HepG2 (cell line): ENCODE results near the gene CLIP2. TPM values are rescaled to one million over a fixed set of nuclear protein-coding genes. Genes with fewer than 3 reads are reported as not detected.

Experiments
- ATAC-seq: fragments of 200-7000 bp; cut with Tn5 transposase; 3 replicates; pipeline ENCODE4 v1.9.1; 2020; ENCODE audit warnings: mild to moderate bottlenecking, moderate library complexity
- BruUV-seq: library from RNA; stranded (reverse); fragments of 400-500 nt; replicated peaks from 2 replicates; lab custom pipeline; 2021; lab: Mats Ljungman, UMichigan
- CTCF ChIA-PET: fragments of 300-600 bp; formaldehyde crosslinking; extraction: SDS; loops from one replicate; lab custom pipeline; 2021; ENCODE audit warnings: low total read pairs, inconsistent platforms, low intra/inter-chr PET ratio; lab: Yijun Ruan, JAX
- POLR2A ChIA-PET: fragments of 350-600 bp; sonication (Branson Sonifier 250); formaldehyde crosslinking; loops from one replicate; lab custom pipeline; 2020; ENCODE audit warnings: antibody characterized with exemption, inconsistent platforms; lab: Yijun Ruan, JAX
- DNase-seq: peaks from one replicate; pipeline ENCODE4 v3.0.0-alpha.2; 2015; ENCODE audit warnings: low spot score
- FAIRE-seq: peaks from 3 replicates; lab custom pipeline; 2011; peaks lifted over from hg19 to GRCh38; lab: Jason Lieb, UNC
- H2AFZ ChIP-seq: one replicate; pipeline ENCODE4 v1.6.1; 2011; ENCODE audit warnings: low read length, inconsistent platforms
- H3K27ac ChIP-seq: fragments of 300-600 bp; 3 replicates; pipeline ENCODE4 v1.8.0; 2011; ENCODE audit warnings: mixed run types, mild to moderate bottlenecking, mixed read lengths, low read length, inconsistent platforms; ENCODE audit not compliant: insufficient read depth; ENCODE audit errors: extremely low read length
- H3K27me3 ChIP-seq, 2 experiments: fragments of 200-600 bp in 1 of 2; 2 replicates in 1 of 2; 3 replicates in 1 of 2; pipeline versions ENCODE4 v1.6.0 to v1.8.0; 2011; ENCODE audit warnings: low read length in 2 of 2, mild to moderate bottlenecking in 2 of 2, moderate library complexity in 2 of 2, inconsistent platforms in 1 of 2; ENCODE audit not compliant: insufficient read depth in 2 of 2, control insufficient read depth in 1 of 2
- H3K36me3 ChIP-seq, 2 experiments: fragments of 200-600 bp in 1 of 2; replicated peaks in 1 of 2; 2 replicates in 1 of 2; 3 replicates in 1 of 2; pipeline versions ENCODE4 v1.5.1 to v1.8.0; 2011; ENCODE audit warnings: low read length in 2 of 2, inconsistent platforms in 1 of 2; ENCODE audit not compliant: insufficient read depth in 2 of 2, control insufficient read depth in 1 of 2
- H3K4me1 ChIP-seq: 2 replicates; pipeline ENCODE4 v1.5.1; 2012; ENCODE audit warnings: low read length, inconsistent platforms; ENCODE audit not compliant: insufficient read depth
- H3K4me2 ChIP-seq: 2 replicates; pipeline ENCODE4 v1.6.0; 2011; ENCODE audit warnings: low read depth, low read length, inconsistent platforms
- H3K4me3 ChIP-seq, 3 experiments: fragments of 200-600 bp in 1 of 3; sonication (generic), shearing (Covaris generic) in 1 of 3; replicated peaks in 1 of 3; 2 replicates each; pipeline ENCODE4 v1.5.1; 2011 to 2016; ENCODE audit warnings: low read length in 3 of 3, inconsistent platforms in 2 of 3, low read depth in 2 of 3, mild to moderate bottlenecking in 2 of 3, control low read depth in 1 of 3, mixed read lengths in 1 of 3; ENCODE audit not compliant: insufficient read depth in 1 of 3
- H3K79me2 ChIP-seq: one replicate; pipeline ENCODE4 v1.6.1; 2011; ENCODE audit warnings: low read length, inconsistent platforms; ENCODE audit not compliant: insufficient read depth
- H3K9ac ChIP-seq: 2 replicates; pipeline ENCODE4 v1.6.0; 2011; ENCODE audit warnings: mild to moderate bottlenecking, low read depth, low read length, inconsistent platforms; ENCODE audit not compliant: insufficient read depth
- H3K9me3 ChIP-seq: 2 replicates; pipeline ENCODE4 v1.5.1; 2012; ENCODE audit warnings: mild to moderate bottlenecking, low read length
- H4K20me1 ChIP-seq: 2 replicates; pipeline ENCODE4 v1.6.0; 2011; ENCODE audit warnings: inconsistent platforms, mild to moderate bottlenecking, low read length, moderate library complexity; ENCODE audit not compliant: insufficient read depth
- FUBP1 ChIP-seq: sonication (generic); formaldehyde crosslinking; IDR thresholded peaks from 2 replicates; pipeline ENCODE4 v1.5.1; 2020; ENCODE audit warnings: missing genetic modification reagents, mild to moderate bottlenecking, borderline replicate concordance
- GABPA ChIP-seq, 2 experiments: IDR thresholded peaks; 2 replicates each; pipeline ENCODE4 v1.6.1; 2011 to 2016; ENCODE audit warnings: low read depth in 2 of 2, low read length in 1 of 2, missing biosample characterization in 1 of 2, missing genetic modification characterization in 1 of 2
- JDP2 ChIP-seq: sonication (generic); formaldehyde crosslinking; IDR thresholded peaks from 2 replicates; pipeline ENCODE4 v1.8.1; 2022; ENCODE audit warnings: missing genetic modification reagents, borderline replicate concordance
- KDM2A ChIP-seq: sonication (generic); formaldehyde crosslinking; IDR thresholded peaks from 2 replicates; pipeline ENCODE4 v1.4.0; 2020; ENCODE audit warnings: low read depth, missing genetic modification reagents, borderline replicate concordance
- KLF6 ChIP-seq: IDR thresholded peaks from 2 replicates; pipeline ENCODE4 v1.8.0; 2016; ENCODE audit warnings: missing biosample characterization, missing genetic modification reagents
- MED13 ChIP-seq: sonication (generic); formaldehyde crosslinking; IDR thresholded peaks from 2 replicates; pipeline ENCODE4 v1.5.0; 2020; ENCODE audit warnings: missing genetic modification reagents
- NFIC ChIP-seq: IDR thresholded peaks from 2 replicates; pipeline ENCODE4 v1.6.1; 2012; ENCODE audit warnings: mild to moderate bottlenecking, low read length, inconsistent platforms
- PCBP1 ChIP-seq: fragments of 200-400 bp; formaldehyde crosslinking; IDR thresholded peaks from 2 replicates; pipeline ENCODE4 v1.6.1; 2017; ENCODE audit warnings: mild to moderate bottlenecking, low read depth, low read length, borderline replicate concordance
- POLR2G ChIP-seq: fragments of 200-400 bp; formaldehyde crosslinking; IDR thresholded peaks from 2 replicates; pipeline ENCODE4 v1.6.1; 2018; ENCODE audit warnings: mild to moderate bottlenecking, low read depth, low read length, moderate library complexity
- RBM22 ChIP-seq: fragments of 200-400 bp; formaldehyde crosslinking; optimal IDR thresholded peaks from 2 replicates; pipeline ENCODE3; 2017; ENCODE audit warnings: mild to moderate bottlenecking, low read length, moderate library complexity
- SOX5 ChIP-seq: IDR thresholded peaks from 2 replicates; pipeline ENCODE4 v1.6.1; 2016; ENCODE audit warnings: borderline replicate concordance
- ZC3H13 ChIP-seq: sonication (generic); formaldehyde crosslinking; IDR thresholded peaks from 2 replicates; pipeline ENCODE4 v1.8.1; 2023; ENCODE audit warnings: mild to moderate bottlenecking, missing genetic modification reagents, moderate library complexity
- ZHX1 ChIP-seq: sonication (generic); formaldehyde crosslinking; IDR thresholded peaks from 2 replicates; pipeline ENCODE4 v1.8.1; 2022; ENCODE audit warnings: low read depth, mild to moderate bottlenecking, missing genetic modification reagents
- ZNF235 ChIP-seq: sonication (generic); formaldehyde crosslinking; IDR thresholded peaks from 2 replicates; pipeline ENCODE4 v1.8.1; 2023; ENCODE audit warnings: mild to moderate bottlenecking, missing genetic modification reagents, borderline replicate concordance
- ZNF430 ChIP-seq: sonication (generic); formaldehyde crosslinking; IDR thresholded peaks from 2 replicates; pipeline ENCODE4 v1.9.0; 2021; ENCODE audit warnings: mild to moderate bottlenecking, missing genetic modification reagents
- ZNF580 ChIP-seq: IDR thresholded peaks from 2 replicates; pipeline ENCODE4 v1.6.1; 2016; ENCODE audit warnings: low read depth, borderline replicate concordance
- ZNF619 ChIP-seq: sonication (generic); formaldehyde crosslinking; IDR thresholded peaks from 2 replicates; pipeline ENCODE4 v1.4.0; 2020; ENCODE audit warnings: mild to moderate bottlenecking, missing genetic modification reagents
- WGBS: methylation state at CpG from one replicate; pipeline ENCODE4 v1.1.6; 2017; ENCODE audit warnings: low lambda C conversion rate; 5-methylcytosine and 5-hydroxymethylcytosine counted together
- in situ Hi-C: cut with HindIII; loops from 2 replicates; pipeline ENCODE4 v1.10.0; 2017; ENCODE audit warnings: low pct_unique_long_range_greater_than_20kb; ENCODE audit not compliant: extremely low pct_ligation_motif_present
- intact Hi-C: fragments of 100-400 bp; cut with micrococcal nuclease; formaldehyde crosslinking; loops from one replicate; pipeline ENCODE4 v1.10.0; 2022; ENCODE audit not compliant: unreplicated experiment
- polyA plus RNA-seq, 8 experiments: library from polyadenylated mRNA; depleted of rRNA in 3 of 8; stranded (reverse) in 7 of 8; unstranded in 1 of 8; fragments of >200 nt; fragmentation: Illumina TruSeq in 4 of 8; extraction: Trizol in 4 of 8; gene quantifications; 2 replicates each; pipeline versions ENCODE4 v1.2.1 to v1.2.3, GENCODE V29; 2011 to 2016; ENCODE audit warnings: low read depth in 4 of 8, missing spikeins in 1 of 8, mixed read lengths in 1 of 8; ENCODE audit not compliant: insufficient read depth in 1 of 8
- total RNA-seq, 5 experiments: library from RNA; depleted of rRNA; stranded (reverse); fragments of >200 nt; fragmentation: Illumina TruSeq; extraction: Trizol; gene quantifications; 2 replicates each; pipeline ENCODE4 v1.2.3, GENCODE V29; 2016; ENCODE audit warnings: low read depth in 1 of 5

Gene CLIP2
- total and polyA plus RNA-seq, 2 of the 13 experiments (the other 11 are each of a cell fraction or from before 2014, with no cell fraction given): 6.5 to 17.4 TPM

GRCh38 chr7:74405191-74405898 is 116.1 kb downstream of the CLIP2 start (continued):
- no peak for TF ChIP-seq JDP2 (CRISPR knock-in tag)
- TF ChIP-seq PCBP1: 0 out of 2 replicates have a peak, but pooled peaks have one; percentile 25

- Histone ChIP-seq H3K36me3 (peaks cover 0 to 18% of the 10 kb centered on the region in 2 experiments; a peak in 3 of 5 replicates), H2AFZ (no peak overlapping the region), H3K27ac (no peak overlapping the region), H3K27me3 (no peaks in the 10 kb centered on the region), H3K9ac (no peak overlapping the region), H3K9me3 (no peaks in the 10 kb centered on the region), H3K4me2 (no peak overlapping the region), H3K4me3 (no peak overlapping the region), H4K20me1 (no peaks in the 10 kb centered on the region), H3K4me1 (no peaks in the 10 kb centered on the region), H3K79me2 (no peaks in the 10 kb centered on the region)
- FAIRE-seq (no peak), ATAC-seq (no peak), DNase-seq (no peak)
- ChIA-PET CTCF (no interaction called here), POLR2A (no interaction called here)
- BruUV-seq: no TSS peak
- WGBS: 70% methylated on average over 20 of the region's 20 CpGs
- intact Hi-C loops: no loop called here
- in situ Hi-C loops: loop anchor here (10.0 kb wide), 1 partner anchor 341 kb away; no protein-coding TSS in a partner anchor
- TF ChIP-seq MED13 (CRISPR knock-in tag) (no peak), KDM2A (CRISPR knock-in tag) (peak; percentile 25; the same call in 1 of the 2 replicates), GABPA (IDR thresholded peaks at IDR 0.05; ENCODE audit: low read depth, low read length) (no peak), GABPA (CRISPR knock-in tag; IDR thresholded peaks at IDR 0.05; ENCODE audit: low read depth) (peak; percentile 15; the same call in 1 of the 2 replicates), ZHX1 (CRISPR knock-in tag) (no peak), ZC3H13 (CRISPR knock-in tag) (0 out of 2 replicates have a peak, but pooled peaks have one; percentile 31), ZNF430 (no peak), POLR2G (0 out of 2 replicates have a peak, but pooled peaks have one; percentile 38), ZNF580 (no peak), RBM22 (peak; percentile 50), ZNF235 (CRISPR knock-in tag) (no peak), ZNF619 (CRISPR knock-in tag) (no peak), SOX5 (CRISPR knock-in tag) (no peak), KLF6 (no peak), FUBP1 (no peak), NFIC (no peak)
These were observed 116.8 kb downstream of the CLIP2 start for GRCh38 chr7:74405899-74406512.
